Stimulated activated CD4-positive, alpha-beta T cell treated with anti-CD3 and anti-CD28 coated beads, Interleukin-12 subunit alpha, Interleukin-12 subunit beta, amount 100 ng/mL, for 24 hours (primary cell): ENCODE measurements around the gene ELAVL3.
"Not testable (repeated sequence)": the region's sequence is repeated elsewhere in the genome, so short reads cannot be mapped to it uniquely, and the experiment has no call there.

Experiments
- DNase-seq, 2 experiments: peaks; one replicate each; pipeline ENCODE4 v3.0.0-alpha.2; 2020; ENCODE audit warnings: low read depth in 2 of 2

Gene ELAVL3

GRCh38 chr19:11458912-11459311 is 21.9 kb downstream of the ELAVL3 start:
- DNase-seq, result not testable (repeated sequence)

- DNase-seq, result no peak
Measured at GRCh38 chr19:11458236-11458900, 22.5 kb downstream of the ELAVL3 start.

- DNase-seq, result no peak
Measured at GRCh38 chr19:11457831-11458230, 23.0 kb downstream of the ELAVL3 start.

- DNase-seq, result no peak
Measured at GRCh38 chr19:11457115-11457514, 23.7 kb downstream of the ELAVL3 start.

- no peak for DNase-seq
Measured at GRCh38 chr19:11456659-11457058, 24.2 kb downstream of the ELAVL3 start.

GRCh38 chr19:11455233-11455554 is 25.7 kb downstream of the ELAVL3 start:
- not testable (repeated sequence) for DNase-seq

GRCh38 chr19:11453468-11454341 is 27.1 kb downstream of the ELAVL3 start:
- no peak for DNase-seq

GRCh38 chr19:11452620-11453310 is 28.1 kb downstream of the ELAVL3 start:
- no peak for DNase-seq

GRCh38 chr19:11451871-11452619 is 28.8 kb downstream of the ELAVL3 start:
- DNase-seq, result no peak

- DNase-seq, result no peak
Measured at GRCh38 chr19:11451327-11451870, 29.4 kb downstream of the ELAVL3 start.

GRCh38 chr19:11450570-11451326 is 30.1 kb downstream of the ELAVL3 start:
- DNase-seq, result no peak

GRCh38 chr19:11448923-11449554 is 31.8 kb downstream of the ELAVL3 start:
- no peak for DNase-seq

GRCh38 chr19:11448410-11448809 is 32.4 kb downstream of the ELAVL3 start:
- no peak for DNase-seq

GRCh38 chr19:11447347-11448262 is 33.2 kb downstream of the ELAVL3 start:
- no peak for DNase-seq

GRCh38 chr19:11446652-11447301 is 34.1 kb downstream of the ELAVL3 start:
- no peak for DNase-seq

GRCh38 chr19:11446271-11446651 is 34.6 kb downstream of the ELAVL3 start:
- no peak for DNase-seq

GRCh38 chr19:11445141-11445540 is 35.7 kb downstream of the ELAVL3 start:
- DNase-seq, result no peak

- DNase-seq, result no peak
Measured at GRCh38 chr19:11444059-11444458, 36.8 kb downstream of the ELAVL3 start.

- DNase-seq, result no peak
Measured at GRCh38 chr19:11437955-11438354, 42.9 kb downstream of the ELAVL3 start.
